ENCODE measurements around the gene AMER3.

The AMER3 gene

GRCh38 chr2:130778781-130779180 is 23.4 kb downstream of the AMER3 start:
- no peak for DNase-seq (ENCODE audit: low read depth, low spot score)

- DNase-seq (ENCODE audit: low read depth, low spot score) = no peak
Measured at GRCh38 chr2:130785466-130786055, 30.2 kb downstream of the AMER3 start.

- no peak for DNase-seq (ENCODE audit: low read depth, low spot score)
Measured at GRCh38 chr2:130786076-130786475, 30.7 kb downstream of the AMER3 start.

GRCh38 chr2:130787841-130788240 is 32.5 kb downstream of the AMER3 start:
- DNase-seq (ENCODE audit: low read depth, low spot score) = no peak

- no peak for DNase-seq (ENCODE audit: low read depth, low spot score)
Measured at GRCh38 chr2:130790312-130790711, 35.0 kb downstream of the AMER3 start.

GRCh38 chr2:130790804-130791616 is 35.7 kb downstream of the AMER3 start:
- DNase-seq (ENCODE audit: low read depth, low spot score) = no peak

- no peak for DNase-seq (ENCODE audit: low read depth, low spot score)
Measured at GRCh38 chr2:130791617-130791939, 36.2 kb downstream of the AMER3 start.

GRCh38 chr2:130795431-130795830 is 40.1 kb downstream of the AMER3 start:
- DNase-seq (ENCODE audit: low read depth, low spot score) = no peak

GRCh38 chr2:130796290-130796689 is 41.0 kb downstream of the AMER3 start:
- no peak for DNase-seq (ENCODE audit: low read depth, low spot score)

GRCh38 chr2:130797493-130798435 is 42.4 kb downstream of the AMER3 start:
- DNase-seq (ENCODE audit: low read depth, low spot score) = peak; percentile 89

GRCh38 chr2:130798472-130799218 is 43.3 kb downstream of the AMER3 start:
- no peak for DNase-seq (ENCODE audit: low read depth, low spot score)

GRCh38 chr2:130799295-130799694 is 44.0 kb downstream of the AMER3 start:
- DNase-seq (ENCODE audit: low read depth, low spot score) = no peak

- no peak for DNase-seq (ENCODE audit: low read depth, low spot score)
Measured at GRCh38 chr2:130805613-130806012, 50.3 kb downstream of the AMER3 start.

- DNase-seq (ENCODE audit: low read depth, low spot score) = no peak
Measured at GRCh38 chr2:130806370-130806769, 51.0 kb downstream of the AMER3 start.

- no peak for DNase-seq (ENCODE audit: low read depth, low spot score)
Measured at GRCh38 chr2:130807659-130808385, 52.5 kb downstream of the AMER3 start.

GRCh38 chr2:130808482-130809268 is 53.3 kb downstream of the AMER3 start:
- no peak for DNase-seq (ENCODE audit: low read depth, low spot score)

- no peak for DNase-seq (ENCODE audit: low read depth, low spot score)
Measured at GRCh38 chr2:130810490-130810889, 55.1 kb downstream of the AMER3 start.

GRCh38 chr2:130813722-130814121 is 58.4 kb downstream of the AMER3 start:
- DNase-seq (ENCODE audit: low read depth, low spot score) = no peak

- no peak for DNase-seq (ENCODE audit: low read depth, low spot score)
Measured at GRCh38 chr2:130814931-130815680, 59.8 kb downstream of the AMER3 start.

Measured in activated CD4-positive, CD25-positive, alpha-beta regulatory T cell treated with anti-CD3 and anti-CD28 coated beads, Interleukin-2, amount 50 U/mL, for 16 hours (primary cell).